Stimulated activated CD8-positive, alpha-beta memory T cell treated with anti-CD3 and anti-CD28 coated beads, Interleukin-4, amount 100 ng/mL, for 1 hour (primary cell): ENCODE results near the gene APBA2.

Experiments used
- DNase-seq, 2 donors: peaks; one replicate each; pipeline ENCODE4 v3.0.0-alpha.2; 2020; ENCODE audit warnings: low read depth in 2 of 2, low spot score in 1 of 2

Gene APBA2

DNA sequence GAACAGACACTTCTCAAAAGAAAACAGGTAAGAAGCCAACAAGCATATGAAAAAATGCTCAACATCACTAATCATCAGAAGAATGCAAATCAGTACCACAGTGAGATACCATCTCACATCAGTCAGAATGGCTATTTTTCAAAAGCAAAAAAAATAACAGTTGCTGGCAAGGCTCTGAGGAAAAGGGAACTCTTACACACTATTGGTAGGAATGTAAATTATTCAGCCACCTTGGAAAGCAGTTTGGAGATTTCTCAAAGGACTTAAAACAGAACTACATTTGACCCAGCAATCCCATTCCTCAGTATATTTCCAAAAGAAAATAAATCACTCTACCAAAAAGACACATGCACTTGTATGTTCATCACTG lies 95.6 kb downstream of the APBA2 start:
- no peak for DNase-seq

DNA sequence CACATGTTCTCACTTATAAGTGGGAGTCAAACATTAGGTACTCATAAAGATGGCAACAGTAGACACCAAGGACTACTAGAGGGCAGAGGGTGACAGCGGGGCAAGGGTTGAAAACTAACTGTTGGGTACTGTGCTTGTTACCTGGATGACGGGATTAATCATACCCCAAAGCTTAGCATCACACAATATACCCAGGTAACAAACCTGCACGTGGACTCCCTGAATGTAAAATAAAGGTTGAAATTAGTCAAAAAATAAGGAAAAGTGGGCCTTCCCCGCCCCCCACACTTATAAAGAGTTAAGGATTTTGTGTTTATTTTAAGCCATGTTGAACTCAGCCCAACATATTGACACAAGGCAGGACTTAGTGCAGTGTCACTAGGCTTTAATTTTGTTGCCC lies 96.1 kb downstream of the APBA2 start:
- no peak for DNase-seq

DNA sequence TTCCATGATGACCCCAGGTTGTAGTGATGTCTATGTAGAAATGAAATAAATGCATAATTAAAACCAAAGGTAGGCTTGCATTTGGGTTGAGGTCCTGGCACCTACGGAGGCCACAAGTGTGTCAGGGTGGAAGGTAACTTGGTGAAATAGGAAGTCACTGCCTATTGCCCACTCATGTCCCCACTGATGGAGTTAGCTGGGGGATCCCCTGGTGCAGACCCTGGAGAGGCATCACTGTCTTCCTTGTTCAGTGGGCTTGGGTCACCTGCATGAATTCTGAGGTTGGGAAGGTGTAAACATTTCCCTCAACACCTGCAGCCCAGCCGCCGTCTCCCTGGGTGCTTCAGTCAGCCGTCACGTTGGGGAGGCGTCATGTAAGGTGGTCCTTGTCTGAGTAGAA lies 97.1 kb downstream of the APBA2 start:
- DNase-seq, result no peak

DNA sequence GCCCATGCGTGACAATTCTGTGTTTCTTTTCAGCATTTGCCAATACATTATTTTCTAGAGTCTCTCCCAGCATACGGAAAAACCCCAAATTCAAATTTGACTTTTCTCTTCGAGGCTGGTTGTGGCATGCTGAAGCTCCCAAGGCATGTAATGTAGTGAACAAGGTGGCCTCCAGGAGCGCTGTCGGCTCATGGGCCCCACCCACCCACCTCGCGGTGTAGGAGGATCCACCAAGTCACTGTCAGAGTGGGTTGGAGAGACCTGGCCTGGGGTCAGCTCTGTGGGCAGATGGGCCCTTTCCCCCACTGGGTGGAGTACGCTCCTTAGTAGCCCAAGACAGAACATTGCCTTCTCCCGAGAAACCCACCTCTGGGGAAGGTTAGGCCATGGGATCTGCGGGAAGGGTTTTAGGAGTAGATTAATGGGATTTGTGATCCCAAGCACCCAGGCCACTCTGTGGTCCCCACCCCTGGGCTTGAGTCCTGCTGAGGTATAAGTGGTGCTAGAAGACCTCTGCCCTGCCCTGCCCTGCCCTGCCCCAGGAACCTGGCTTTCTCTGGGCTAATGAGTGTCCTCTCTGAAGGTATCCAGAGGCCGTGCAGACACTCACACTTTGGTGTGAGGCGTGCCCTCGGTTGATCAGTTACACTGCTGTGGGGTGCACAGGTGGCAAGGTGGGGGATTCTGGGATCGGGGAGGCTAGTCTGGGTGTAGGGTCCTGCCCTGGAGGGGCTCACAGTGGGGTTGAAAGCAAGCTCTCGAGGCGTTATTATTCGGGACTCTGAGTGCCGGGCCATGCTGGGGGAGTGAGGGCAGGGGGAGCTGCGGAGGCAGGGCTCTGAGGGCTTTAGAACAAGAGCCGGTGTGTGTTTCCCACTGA lies 97.9 kb downstream of the APBA2 start:
- DNase-seq, result no peak

DNA sequence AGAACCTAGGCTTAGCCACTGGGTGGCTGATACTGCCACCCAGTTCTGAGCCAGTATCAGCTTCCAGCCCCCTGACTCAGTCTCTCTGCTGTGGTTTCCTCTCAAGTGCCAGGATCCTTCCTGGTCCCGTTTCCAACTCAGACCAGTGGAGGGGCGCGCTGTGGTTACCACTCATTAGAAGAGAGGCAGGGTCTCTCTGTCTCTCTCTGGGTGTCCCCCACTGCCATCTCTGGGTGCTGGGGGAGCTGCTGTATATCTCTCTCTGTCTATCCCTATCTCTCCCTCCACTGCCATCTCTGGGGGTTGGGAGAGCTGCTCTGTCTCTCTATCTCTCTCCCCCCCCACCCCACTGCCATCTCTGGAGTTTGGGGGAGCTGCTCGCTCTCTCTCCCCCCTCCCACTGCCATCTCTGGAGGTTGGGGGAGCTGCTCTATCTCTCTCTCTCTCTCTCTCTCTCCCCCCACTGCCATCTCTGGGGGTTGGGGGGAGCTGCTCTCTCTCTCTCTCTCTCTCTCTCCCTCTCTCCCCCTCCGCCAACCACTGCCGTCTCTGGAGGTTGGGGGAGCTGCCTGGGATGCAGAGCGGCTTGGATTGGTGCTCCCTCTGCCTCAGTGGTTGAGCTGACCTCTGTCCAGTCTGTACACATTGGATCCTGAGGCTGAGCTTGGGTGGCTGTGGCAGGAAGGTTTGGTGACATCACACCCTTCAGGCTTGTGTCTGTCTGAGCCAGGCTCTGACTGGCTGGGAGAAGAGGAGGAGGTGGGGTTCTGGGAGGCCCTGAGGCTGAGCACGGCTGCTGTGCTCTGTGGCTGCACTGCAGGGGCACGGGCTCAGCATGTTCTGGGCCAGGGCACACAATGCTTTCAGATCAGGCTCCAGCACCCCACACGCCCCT lies 98.9 kb downstream of the APBA2 start:
- DNase-seq, result no peak

DNA sequence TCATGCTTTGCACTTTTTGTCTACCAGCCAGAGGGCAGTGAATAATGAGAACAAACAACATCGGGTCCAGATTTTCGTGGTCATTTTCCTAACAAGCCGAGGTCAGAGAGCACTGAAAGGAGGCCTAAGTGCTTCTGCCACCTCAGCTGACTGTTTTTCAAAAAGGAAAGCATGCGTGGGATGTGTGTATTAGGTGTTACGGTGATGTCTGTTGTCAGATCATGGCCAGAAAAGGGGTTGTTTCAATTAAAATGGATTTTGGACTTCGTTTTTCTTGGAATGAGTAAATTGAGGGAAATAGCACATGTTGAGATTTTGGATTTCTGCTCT lies 99.5 kb downstream of the APBA2 start:
- DNase-seq, result no peak

DNA sequence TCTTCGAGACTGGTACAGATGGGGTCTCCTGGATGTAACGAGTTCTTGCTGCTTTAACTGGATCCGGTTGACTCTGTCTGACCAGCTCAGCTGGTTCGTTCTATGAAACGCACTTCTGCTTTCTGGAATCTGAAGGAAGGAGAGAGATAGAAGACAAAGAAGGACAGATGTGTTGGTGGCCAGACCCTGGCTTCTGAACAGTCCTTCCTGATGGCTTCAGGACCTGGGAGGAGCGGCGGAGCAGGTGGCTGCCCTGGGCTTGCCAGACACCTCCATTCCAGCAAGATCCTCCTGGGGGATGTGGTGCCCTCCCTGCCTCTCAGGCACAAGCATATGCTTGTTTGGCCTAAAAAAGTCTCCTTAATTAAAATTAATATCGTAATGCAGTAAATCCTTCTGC lies 99.9 kb downstream of the APBA2 start:
- no peak for DNase-seq

DNA sequence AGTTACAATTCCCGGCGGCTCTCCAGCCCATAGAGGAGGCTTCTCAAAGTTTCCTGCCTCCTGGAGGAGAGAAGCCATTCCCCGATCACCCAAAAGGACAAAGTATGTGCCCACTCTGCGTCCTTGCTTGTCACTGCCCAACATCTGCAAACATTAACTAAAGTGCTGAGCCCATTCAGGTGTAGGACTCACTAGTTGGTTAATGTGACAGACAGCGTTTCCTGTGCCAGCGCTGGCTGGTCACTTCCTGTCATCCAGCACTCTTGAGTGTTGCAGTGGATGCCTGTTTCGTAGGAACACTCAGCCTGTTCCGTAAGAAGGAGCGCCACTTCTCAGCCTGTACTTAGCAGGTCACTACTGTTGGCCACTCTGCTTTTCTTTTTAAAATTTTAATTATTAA lies 100.3 kb downstream of the APBA2 start:
- DNase-seq, result no peak

DNA sequence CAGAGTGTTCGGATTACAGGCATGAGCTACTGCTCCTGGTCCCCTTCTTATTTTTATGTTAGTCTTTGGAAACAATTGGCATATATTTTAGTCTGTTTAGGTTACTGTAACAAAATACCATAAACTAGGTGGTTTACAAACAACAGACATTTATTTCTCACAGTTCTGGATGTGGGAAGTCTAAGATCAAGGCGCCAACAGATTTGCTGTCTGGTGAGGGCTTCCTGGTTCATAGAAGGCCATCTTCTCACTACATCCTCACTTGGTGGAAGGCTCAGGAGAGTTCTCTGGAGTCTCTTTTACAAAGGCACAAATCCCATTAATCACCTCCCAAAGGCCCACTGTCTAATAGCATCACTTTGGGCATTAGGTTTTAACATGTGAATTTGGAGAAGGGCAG lies 101.0 kb downstream of the APBA2 start:
- DNase-seq, result no peak

DNA sequence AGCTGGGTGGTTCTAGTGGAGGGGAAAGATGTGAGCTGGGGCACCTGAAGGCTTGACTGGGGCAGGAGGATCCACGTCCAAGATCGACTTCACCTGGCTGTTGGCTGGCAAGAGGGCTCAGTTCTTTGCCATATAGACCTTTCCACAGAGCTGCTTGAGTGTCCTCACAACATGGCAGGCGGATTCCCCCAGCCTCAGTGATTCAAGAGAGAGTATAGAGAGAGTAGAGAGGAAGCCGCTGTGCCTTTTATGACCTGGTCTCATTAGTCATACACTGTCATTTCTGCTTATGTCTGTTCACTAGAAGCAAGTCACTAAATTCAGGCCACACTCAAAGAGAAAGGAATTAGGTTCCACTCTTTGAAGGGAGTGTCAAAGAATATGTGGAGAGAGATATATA lies 101.6 kb downstream of the APBA2 start:
- no peak for DNase-seq

DNA sequence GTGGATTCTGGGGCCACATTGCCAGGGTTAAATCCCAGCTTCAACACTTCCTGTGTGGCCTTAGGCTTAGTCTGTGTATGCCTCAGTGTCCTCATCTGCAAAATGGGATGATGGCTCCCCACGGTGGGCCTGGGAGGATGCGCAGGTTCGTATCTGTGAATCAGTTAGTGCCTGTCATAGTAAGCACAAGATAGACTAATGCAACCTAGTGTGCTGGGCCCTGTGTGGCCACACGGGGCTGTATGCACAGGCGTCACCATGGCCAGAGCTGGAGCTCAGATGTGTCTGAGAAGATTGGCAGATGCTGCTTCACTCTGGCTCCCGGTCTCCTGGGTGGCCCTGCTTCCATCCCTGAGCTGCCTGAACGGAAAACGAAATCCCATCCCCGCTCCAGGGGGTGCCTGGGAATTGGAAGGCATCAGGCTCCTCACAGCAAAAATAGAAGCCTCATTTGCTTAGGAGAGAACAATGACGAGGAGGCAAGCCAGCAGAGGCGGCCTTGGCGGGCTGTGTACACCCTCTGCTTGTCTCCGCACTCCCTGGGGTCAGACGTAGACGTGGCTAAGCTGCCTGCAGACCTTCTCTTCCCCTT lies 103.6 kb downstream of the APBA2 start:
- DNase-seq, result no peak

DNA sequence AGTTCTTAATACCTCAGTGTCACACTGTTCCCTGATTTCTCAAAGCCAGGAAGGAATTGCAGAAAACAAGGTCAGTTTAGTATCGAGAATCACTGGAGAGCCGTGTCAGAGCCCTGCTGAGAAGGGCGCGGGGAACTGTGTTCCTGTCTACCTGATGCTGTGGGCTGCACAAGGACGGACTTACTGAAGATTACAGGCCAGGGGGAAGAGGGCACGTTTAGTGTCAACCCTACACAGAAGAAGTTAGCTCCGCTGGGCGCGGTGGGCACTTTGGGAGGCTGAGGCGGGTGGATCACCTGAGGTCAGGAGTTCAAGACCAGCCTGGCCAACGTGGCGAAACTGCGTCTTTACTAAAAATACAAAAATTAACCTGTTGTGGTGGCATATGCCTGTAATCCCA lies 104.1 kb downstream of the APBA2 start:
- DNase-seq, result no peak

DNA sequence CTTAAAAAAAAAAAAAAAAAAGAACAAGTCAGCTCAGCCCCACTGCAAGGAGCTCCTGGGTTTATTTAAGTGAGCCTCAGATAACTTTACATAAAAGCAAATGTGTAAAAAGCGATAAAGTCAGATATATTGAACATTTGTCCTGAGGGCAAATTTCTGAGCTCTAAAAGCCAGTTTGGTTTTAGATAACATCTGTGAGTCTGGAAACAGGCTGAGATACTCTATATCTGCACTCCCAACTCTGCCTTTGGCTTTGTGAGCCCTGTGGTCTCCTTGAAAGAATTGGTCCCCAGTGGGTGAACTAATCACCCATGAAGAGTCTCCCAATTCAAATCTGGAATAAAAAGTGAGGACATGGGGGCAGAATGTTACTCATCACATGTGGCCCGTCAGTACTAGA lies 104.6 kb downstream of the APBA2 start:
- no peak for DNase-seq

DNA sequence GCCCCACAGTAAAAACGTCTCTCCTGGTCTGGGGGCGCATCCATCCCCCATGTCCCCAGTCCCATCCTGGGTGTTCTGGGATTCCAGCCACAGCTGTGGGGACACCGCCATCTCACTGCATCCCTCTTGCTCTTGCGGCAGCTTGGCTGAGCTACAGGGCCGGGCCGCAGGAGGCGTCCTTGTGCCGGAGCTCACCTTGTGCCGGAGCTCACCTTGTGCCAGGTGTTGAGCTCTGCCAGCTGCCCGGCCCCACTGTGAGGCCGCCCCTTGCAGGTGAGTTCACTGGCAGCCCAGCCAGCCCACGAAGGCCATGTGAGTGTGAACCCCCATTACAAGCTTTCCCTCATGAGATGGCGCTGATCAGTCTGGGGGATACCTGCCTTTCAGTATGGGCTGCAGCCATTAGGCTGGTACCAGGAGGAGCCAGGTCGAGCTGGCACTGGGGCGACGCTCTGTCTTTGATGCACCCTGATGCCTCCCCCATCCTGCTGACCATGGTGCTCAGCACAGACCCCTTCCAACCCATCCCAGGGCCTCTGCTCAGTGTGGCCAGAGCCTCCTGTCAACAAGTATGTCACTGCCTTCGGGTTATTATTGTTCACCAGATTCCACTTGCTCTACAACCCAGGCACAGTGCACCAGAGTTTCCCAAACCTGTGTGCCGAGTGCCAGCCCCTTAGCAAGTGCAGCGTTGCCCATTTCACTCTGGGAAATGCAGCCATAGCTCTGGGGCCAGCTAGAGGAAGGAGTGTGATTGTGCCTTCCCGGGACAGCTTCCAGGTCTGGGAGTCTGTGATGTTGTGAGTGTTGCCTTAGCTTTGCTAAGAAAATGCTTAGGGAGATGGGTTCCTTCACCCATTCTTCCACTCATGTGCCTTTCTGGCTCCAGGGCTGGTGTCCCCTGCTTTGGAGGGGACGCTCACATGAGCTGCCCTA lies 105.7 kb downstream of the APBA2 start:
- no peak for DNase-seq

DNA sequence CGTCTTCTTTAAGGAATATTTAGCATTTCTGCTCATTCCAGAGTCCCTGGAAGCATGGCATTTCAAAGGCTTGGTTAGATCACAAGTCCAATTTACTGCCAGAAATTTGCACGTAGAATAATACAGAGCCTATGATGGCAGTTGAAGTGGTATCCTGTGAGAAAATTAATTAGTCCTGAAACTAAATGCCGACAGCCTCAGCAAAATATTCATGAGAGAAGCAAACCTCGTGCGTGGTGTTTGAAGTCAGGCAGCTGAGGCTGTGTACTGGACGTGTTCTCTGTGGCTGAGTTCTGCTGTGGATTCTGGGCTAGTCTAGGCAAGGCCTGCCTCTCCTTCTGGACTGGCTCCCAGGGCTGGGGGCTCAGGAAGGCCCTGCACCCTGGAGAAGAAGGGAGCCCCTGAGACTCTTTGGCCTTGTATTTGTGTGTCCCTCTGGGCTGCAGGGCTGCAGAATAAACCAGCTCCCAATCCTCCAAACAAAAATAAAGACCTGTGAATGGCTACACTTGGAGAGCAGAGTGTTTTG lies 106.6 kb downstream of the APBA2 start:
- DNase-seq, result no peak

DNA sequence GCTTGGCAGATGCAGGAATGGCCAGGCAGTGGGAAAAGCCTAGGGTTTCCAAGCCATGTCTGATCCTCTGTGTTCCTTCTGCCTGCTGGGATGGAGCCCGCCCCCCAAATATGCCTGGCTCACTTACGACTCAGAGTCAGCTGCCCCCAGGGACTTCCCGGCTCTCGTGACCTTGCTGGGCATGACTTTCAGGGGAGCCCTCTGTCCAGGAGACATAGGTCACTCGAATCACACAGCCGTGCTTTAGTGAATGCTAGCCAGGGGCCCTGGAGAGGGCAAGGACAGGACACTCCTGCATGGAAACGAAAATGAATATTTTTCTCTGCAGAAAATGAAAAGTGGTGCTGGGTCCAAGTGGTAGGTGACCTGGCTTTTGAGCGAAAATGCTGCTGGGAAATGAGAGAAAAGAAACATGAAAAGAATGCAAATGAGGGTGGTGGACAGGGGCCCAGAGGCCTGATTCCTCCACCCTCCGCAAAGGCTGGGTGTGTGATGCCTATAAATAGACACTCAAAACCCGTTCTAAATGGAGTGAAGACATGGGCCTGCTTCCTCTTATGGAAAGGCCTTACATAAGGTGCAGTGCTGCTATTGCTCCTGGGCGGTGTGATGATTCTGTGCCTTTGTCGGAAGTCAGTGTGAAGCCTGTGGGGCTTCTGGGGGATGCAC lies 107.4 kb downstream of the APBA2 start:
- DNase-seq, result no peak

DNA sequence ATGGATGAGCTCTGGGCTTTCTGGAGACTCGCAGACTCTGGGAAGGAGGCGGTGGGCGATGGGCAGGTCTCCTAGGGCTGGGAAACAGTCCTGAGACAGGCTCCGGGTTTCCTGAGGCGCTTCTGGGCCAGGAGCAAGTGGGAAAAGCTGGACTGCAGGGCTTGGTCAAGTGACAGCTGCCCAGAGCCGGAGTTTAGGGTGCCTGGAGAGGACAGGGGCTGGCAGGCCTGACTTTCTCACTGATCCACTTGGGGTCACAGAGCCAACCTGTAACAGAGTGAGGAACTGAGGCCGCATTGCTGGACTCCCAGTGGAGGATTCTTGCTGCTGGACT lies 107.9 kb downstream of the APBA2 start:
- DNase-seq, result no peak

DNA sequence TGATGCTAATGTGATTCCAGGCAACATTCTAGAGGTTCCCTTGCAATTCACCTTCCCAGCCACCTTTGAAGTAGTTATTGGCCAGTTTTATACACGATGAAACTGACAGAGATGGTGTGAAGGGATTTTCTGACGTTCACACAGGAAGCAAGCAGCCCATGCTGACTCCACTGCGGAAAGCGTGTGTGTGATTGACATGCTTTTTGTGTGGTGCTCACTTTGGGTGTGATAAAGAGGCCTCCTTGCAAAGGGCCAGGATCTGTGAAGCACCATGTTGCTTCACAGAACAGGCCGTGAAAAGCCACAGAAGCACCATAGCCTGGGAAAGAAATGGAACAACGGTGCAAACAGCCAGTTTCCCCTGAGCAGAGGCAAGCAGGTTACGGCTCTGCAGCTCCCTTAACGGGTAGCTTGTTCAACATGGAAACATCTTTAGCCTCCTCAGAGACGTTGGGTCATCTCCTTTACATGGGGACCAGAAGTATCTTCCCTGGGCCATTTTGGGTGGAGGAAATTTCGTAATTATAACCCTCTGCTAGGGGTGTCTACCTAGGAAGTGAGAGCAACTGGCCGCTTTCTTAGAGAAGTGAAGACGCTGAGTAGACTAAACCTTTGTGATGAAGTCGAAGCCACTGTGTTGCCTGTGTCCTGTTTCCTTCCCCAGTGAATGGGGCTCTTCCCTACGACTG lies 108.5 kb downstream of the APBA2 start:
- peak in 1 of 2 donors; percentile 23 for DNase-seq

DNA sequence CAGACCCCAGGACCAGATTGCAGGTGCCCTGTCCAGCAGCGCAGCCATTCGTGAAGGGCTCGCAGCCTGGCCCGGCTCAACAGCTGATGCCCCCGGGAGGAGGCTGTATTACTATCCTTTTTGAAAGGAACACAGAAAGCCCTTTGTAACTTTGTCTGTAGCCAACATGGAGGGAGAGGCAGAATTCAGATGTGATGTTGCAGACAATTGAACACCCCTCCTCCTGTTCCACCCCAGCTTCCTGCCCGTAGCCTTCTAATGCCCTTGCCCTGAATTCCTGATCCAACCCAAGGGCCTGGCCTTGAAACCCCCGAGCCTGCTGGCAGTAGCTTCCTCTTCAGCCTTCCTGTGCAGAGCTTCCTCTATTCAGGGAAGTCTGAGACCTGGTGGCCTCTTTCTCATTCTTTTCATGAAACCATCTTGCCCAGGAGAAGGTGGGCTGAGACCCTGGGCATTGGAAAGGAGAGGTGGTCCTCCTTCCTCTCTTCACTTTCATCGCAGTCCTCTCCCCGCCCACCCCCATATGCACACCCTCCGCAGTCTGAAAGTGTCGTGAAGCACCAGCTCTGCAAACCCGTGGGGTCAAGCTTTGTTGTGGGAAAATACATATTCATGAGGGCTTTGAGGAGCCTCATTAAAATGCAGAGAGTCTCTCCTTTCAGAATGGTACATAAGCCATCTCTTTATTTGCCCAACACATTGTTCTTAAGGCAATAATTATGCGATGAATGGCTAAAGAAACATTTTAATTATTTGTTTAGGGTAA lies 109.2 kb downstream of the APBA2 start:
- DNase-seq, result no peak
